Activated T-cell treated with anti-CD3 and anti-CD28 coated beads, Interleukin-2, amount 50 U/mL, for 72 hours (primary cell): ENCODE measurements around the gene SYVN1. TPM values are rescaled to one million over a fixed set of nuclear protein-coding genes. Genes with fewer than 3 reads are reported as not detected.

Experiments
- ATAC-seq, 2 donors: fragments of 150-1000 bp; cut with Tn5 transposase; replicated peaks in 1 of 2; 2 replicates each; pipeline ENCODE4 v1.10.0; 2021; ENCODE audit warnings: moderate library complexity in 2 of 2, mild to moderate bottlenecking in 1 of 2
- DNase-seq, 2 donors: peaks; one replicate each; pipeline ENCODE4 v3.0.0; 2021 to 2022; ENCODE audit warnings: mixed read lengths in 1 of 2
- H3K27ac Mint-ChIP-seq: one replicate; pipeline ENCODE4 v1.8.0; 2022; ENCODE audit warnings: mild to moderate bottlenecking, moderate library complexity, mixed read lengths
- H3K27me3 Mint-ChIP-seq: one replicate; pipeline ENCODE4 v1.8.0; 2022; ENCODE audit warnings: low read depth, mixed read lengths
- H3K36me3 Mint-ChIP-seq, 2 donors: one replicate each; pipeline ENCODE4 v1.8.0; 2022; ENCODE audit warnings: mixed read lengths in 2 of 2, mild to moderate bottlenecking in 1 of 2; ENCODE audit not compliant: insufficient read depth in 2 of 2
- H3K4me1 Mint-ChIP-seq: one replicate; pipeline ENCODE4 v1.8.0; 2022; ENCODE audit warnings: low read depth, mixed read lengths
- H3K4me3 Mint-ChIP-seq, 2 donors: one replicate each; pipeline ENCODE4 v1.8.0; 2022; ENCODE audit warnings: mild to moderate bottlenecking in 2 of 2, mixed read lengths in 2 of 2, moderate library complexity in 2 of 2
- H3K9me3 Mint-ChIP-seq, 2 donors: one replicate each; pipeline ENCODE4 v1.8.0; 2022; ENCODE audit warnings: mixed read lengths in 2 of 2
- total RNA-seq, 2 donors: library from RNA; stranded (reverse); gene quantifications; one replicate each; pipeline ENCODE4 v1.2.3, GENCODE V29; 2022

The SYVN1 gene
- total RNA-seq, 2 donors from 2014 or later = 45.8 to 53.1 TPM

- Mint-ChIP-seq H3K36me3 (peaks cover 11 to 35% of the 10 kb centered on the region in 2 donors), H3K27ac (no peak overlapping the region), H3K27me3 (no peaks in the 10 kb centered on the region), H3K4me1 (peaks cover 54% of the 10 kb centered on the region), H3K4me3 (no peak overlapping the region), H3K9me3 (no peaks in the 10 kb centered on the region)
- DNase-seq (no peak), ATAC-seq (no peak)
These were observed 56.9 kb downstream of the SYVN1 start for GRCh38 chr11:65077451-65077850.

Other genes with a start within 250 kb of the SYVN1 start
- 10 to 100 TPM; 20.9 to 27.0 TPM for gene ATG2A, start 217.3 kb downstream of the SYVN1 start, total RNA-seq
- gene PPP2R5B, start 209.8 kb downstream of the SYVN1 start, total RNA-seq = 10 to 100 TPM; 15.0 to 24.0 TPM
- under 1 TPM; 0.58 to 0.81 TPM for gene GPHA2, start 198.6 kb downstream of the SYVN1 start, total RNA-seq
- gene MAJIN, start 162.4 kb downstream of the SYVN1 start, total RNA-seq = 1 to 10 TPM; 1.7 to 2.7 TPM
- gene BATF2, start 137.5 kb downstream of the SYVN1 start, total RNA-seq = under 1 TPM; 0.31 to 0.39 TPM
- gene ARL2, start 120.4 kb downstream of the SYVN1 start, total RNA-seq = 100 to 1,000 TPM in 1 of 2 donors, 10 to 100 TPM in 1; 96.0 to 101 TPM
- 10 to 100 TPM; 31.5 to 38.7 TPM for gene SNX15, start 107.1 kb downstream of the SYVN1 start, total RNA-seq
- 10 to 100 TPM; 18.1 to 21.6 TPM for gene SAC3D1, start 93.3 kb downstream of the SYVN1 start, total RNA-seq
- 10 to 100 TPM; 25.0 to 31.6 TPM for gene NAALADL1, start 76.0 kb downstream of the SYVN1 start, total RNA-seq
- gene CDCA5, start 50.5 kb downstream of the SYVN1 start, total RNA-seq = 100 to 1,000 TPM; 139 to 174 TPM
- gene ZFPL1, start 50.3 kb downstream of the SYVN1 start, total RNA-seq = 10 to 100 TPM; 44.2 to 46.5 TPM
- 100 to 1,000 TPM; 118 to 119 TPM for gene VPS51, start 38.3 kb downstream of the SYVN1 start, total RNA-seq
- 10 to 100 TPM; 22.8 to 26.8 TPM for gene TM7SF2, start 22.6 kb downstream of the SYVN1 start, total RNA-seq
- 10 to 100 TPM in 1 of 2 donors, 1 to 10 TPM in 1; 9.9 to 10.4 TPM for gene ZNHIT2, start 16.8 kb downstream of the SYVN1 start, total RNA-seq
- gene FAU, start 12.4 kb downstream of the SYVN1 start, total RNA-seq = 1,000 to 10,000 TPM; 1,144 to 1,164 TPM
- gene MRPL49, start 12.2 kb downstream of the SYVN1 start, total RNA-seq = 10 to 100 TPM; 73.6 to 89.8 TPM
- gene SPDYC, start 35.7 kb upstream of the SYVN1 start, total RNA-seq = not detected
- gene CAPN1, start 47.4 kb upstream of the SYVN1 start, total RNA-seq = 100 to 1,000 TPM in 1 of 2 donors, 10 to 100 TPM in 1; 99.1 to 114 TPM
- 10 to 100 TPM; 54.2 to 67.0 TPM for gene POLA2, start 127.4 kb upstream of the SYVN1 start, total RNA-seq
- 1 to 10 TPM; 1.4 to 2.3 TPM for gene CDC42EP2, start 180.3 kb upstream of the SYVN1 start, total RNA-seq
- 100 to 1,000 TPM; 110 to 139 TPM for gene DPF2, start 199.3 kb upstream of the SYVN1 start, total RNA-seq
- gene TIGD3, start 220.2 kb upstream of the SYVN1 start, total RNA-seq = 1 to 10 TPM; 1.3 to 1.8 TPM
- 10 to 100 TPM; 16.4 to 18.8 TPM for gene SLC25A45, start 248.1 kb upstream of the SYVN1 start, total RNA-seq